Non-pigmented ciliary epithelial cell (primary cell): ENCODE results near the gene LDHAL6A.

Source experiments
- DNase-seq: peaks from one replicate; pipeline ENCODE4 v3.0.0-alpha.2; 2010; ENCODE audit warnings: low read depth

LDHAL6A gene

DNA sequence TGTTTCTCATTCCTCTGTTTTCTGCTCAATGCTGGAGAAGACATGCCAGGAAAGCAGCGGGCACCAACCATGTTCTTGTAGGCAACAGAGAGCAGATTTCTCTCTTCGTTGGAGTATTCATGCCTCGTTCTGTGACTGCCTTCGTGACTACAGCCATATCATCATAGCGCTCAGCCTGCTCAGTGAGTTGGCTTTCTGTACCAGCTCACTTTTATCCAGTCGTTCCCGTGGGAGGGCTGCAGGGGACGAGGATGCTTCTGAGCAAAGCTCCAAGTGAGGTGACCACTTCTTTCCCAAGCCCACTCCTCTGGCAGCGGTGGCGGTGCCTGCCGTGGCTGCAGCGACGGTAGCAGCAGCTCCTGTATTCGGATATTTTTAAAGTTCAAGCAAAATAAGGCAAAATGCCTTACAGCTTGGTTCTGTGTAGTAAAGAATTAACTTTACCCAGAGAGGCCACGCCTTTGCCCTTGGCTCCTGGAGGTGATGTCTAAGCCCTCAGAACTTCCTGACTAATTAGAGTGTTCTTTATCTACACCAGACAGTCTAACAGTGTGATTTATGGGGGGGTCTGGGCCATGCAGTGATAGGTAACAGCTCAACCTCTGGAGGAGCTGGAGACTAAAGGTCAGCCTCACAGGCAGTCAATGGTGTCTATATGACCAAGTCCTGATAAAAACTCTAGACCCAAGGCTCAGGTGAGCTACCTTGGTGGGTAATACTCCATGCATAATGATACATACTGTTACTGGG is 35.3 kb downstream of the LDHAL6A start:
- no peak for DNase-seq

DNA sequence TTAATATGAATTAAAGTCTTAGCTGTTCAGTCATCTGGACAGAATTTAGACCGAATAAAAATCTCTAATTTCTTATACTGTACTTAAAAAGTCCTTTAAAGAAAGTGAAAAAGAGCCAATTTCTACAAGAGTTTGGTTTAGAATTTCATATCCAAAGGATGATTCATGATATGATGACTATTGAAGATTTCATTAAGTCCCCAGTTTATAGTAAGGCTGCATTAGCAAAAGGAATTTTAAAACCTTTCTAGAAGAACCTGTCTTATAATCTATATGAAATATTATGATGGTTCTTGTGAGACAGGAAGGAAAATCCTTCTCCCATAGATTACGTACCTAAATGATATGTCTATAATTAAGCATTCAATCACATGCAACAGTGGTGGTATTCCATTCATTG is 36.3 kb downstream of the LDHAL6A start:
- DNase-seq: no peak

GRCh38 chr11:18492888-18493287 is 37.2 kb downstream of the LDHAL6A start:
- no peak for DNase-seq

DNA sequence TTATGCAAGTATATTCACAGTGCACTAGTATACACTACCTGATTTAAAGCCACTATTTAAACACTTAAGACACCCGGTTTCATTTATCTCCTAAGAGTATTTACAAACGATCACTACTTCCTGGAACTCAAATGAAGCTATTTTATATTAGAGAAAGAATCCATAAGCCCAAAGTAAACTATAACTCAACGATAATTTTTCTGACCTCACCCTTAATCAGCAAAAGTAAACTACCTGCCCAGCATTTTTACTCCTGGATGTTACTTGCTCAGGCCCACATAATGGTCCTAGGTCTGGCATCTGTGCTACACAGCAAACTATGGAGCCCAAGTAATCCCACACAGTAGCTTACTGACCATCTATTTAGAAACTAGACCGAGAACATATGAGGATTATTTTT is 37.7 kb downstream of the LDHAL6A start:
- DNase-seq: no peak

DNA sequence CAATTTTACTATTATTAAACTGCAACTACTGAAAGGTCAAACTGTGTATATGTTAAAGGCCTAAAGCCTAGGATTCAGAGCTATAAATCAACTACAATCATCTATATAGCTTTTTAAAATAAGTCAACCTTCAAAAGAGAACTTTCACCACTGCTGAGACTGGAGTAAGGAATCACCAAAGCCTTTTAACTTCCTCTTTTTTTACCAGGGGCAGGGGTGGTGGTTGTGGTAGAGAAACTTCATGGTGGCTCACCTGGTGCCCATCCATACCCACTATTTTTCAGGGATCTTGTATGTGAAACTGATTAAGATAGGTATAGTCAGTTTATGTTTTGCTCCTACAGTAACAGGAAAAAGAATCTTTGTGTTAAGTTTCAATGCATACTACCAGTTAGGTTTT is 39.6 kb downstream of the LDHAL6A start:
- no peak for DNase-seq

GRCh38 chr11:18495703-18496102 is 40.0 kb downstream of the LDHAL6A start:
- DNase-seq: no peak

DNA sequence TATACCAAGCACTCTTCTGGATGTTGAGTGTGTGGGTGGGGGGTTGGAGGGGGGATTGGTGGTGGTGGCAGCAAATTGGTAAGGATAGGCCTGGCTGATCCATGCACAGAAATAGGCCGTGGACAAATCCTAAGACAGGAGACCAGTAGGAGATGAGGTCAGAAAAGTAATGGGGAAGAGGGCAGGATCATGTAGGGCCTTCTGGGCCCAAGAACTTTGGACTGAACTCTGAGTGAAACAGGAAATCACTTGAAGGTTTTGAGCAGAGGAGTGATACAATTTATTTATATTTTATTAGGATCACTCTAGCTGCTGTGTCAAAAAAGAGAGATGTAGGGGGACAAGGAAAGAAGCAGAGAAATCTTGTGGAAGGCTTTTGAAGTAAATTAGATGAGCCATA is 42.4 kb downstream of the LDHAL6A start:
- no peak for DNase-seq

DNA sequence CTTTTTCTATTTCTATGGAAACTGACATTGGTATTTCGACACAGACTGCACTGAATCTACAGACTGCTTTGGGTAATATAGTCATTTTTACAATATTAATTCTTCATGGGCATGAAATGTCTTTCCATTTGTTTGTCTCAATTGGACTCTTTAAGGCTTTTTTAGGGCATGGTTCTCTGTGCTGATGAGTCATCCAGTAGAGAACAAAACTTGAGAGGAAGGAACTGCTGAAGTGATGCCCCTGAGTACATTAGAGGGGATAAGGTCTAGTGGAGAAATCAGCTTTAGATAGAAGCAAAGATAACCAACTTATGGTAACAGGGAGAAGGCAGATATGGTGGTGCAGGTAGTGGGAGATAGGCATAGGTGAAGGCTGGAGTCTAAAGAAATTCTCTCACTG is 46.0 kb downstream of the LDHAL6A start:
- DNase-seq: no peak

DNA sequence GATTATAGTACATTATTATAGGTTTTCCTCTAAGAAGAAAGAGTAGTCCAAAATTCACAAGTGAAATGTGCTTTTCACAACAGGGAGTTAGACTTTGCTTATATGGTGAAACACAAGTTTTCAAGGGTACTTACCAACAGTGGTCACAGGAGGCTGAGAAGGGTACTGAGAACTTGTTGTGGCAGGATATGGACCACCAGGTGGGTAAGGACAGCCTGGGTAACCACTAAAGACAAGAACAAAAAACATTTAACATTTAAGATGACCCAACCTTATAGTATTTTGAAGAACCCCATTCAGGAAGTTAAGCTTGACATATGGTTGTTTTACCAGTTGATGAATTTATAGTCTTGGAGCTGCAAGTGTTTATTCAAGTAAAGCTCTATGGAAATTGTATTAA is 46.7 kb downstream of the LDHAL6A start:
- DNase-seq: no peak

DNA sequence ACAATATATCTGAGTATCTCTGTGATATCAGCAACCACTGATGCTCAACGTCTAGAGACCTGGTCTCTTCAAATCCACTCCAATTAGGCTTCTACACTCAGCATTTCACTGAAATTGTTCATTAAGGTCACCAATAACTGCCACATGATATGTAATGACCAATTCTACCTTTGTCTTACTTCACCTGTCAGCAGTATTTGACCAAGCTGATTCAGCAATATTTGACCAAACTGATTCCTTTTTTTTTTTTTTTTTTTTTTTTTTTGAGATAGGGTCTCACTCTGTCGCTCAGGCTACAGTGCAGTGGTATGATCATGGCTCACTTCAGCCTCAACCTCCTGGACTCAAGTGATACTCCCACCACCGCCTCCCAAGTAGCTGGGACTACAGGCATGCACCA is 65.5 kb downstream of the LDHAL6A start:
- DNase-seq: no peak

DNA sequence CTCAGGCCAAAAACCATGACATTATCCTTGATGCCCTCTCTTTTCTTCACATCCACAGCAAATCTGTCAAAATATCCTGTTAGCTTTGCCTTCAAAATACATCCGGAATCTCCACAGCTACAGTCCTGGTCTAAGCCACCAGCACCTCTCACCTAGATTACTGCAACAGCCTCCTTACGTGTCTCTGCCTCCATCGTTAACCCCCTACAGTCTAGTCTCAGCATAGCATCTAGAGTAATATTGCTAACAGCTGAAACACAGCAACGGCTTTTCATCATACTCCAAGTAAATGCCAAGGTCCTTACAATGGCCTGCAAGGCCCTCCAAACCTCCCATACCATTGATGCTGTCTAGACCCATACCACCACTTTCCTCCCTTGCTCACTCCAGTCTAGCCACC is 66.7 kb downstream of the LDHAL6A start:
- DNase-seq: no peak

DNA sequence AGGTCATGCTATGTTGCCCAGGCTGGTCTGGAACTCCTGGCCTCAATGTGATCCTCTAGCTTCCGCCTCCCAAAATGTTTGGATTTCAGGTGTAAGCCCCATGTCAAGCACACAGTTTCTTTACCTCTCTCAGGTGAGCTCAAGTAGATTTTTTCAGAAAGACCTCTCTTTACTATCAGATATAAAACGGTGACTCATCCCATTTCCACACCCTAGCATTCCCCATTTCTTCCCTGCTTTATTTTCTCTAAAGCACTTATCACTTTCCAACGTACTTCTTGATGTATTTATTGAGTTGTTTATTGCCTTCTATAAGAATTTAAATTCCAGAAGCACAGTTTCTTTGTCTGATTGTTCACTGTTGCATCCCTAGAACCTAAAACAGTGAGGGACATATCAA is 67.4 kb downstream of the LDHAL6A start:
- no peak for DNase-seq

DNA sequence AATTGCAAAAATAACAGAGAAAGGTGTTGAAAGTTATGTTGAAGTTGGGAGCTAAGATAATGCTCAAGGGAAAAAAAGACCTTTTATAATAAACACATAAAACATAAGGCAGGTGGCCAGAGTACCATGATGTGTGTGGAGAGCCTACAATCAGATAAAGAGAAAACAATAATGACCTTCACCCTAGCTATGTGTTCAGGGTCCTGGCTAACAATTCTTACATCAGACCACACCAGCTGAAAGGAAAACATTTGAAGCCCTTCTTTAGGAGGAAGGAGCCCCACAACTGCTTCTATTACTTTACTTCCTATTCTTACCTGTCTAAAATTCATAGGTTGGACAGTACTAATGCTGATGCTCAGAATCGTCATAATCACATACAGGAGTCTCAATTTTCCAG is 68.6 kb downstream of the LDHAL6A start:
- DNase-seq: no peak

- no peak for DNase-seq
Measured at GRCh38 chr11:18526130-18526520, 70.5 kb downstream of the LDHAL6A start.

- peak; percentile 59 for DNase-seq
Measured at GRCh38 chr11:18526521-18527296, 71.1 kb downstream of the LDHAL6A start, which contains the start of gene TSG101. Gene TSG101, minus strand, starts transcription at chr11:18526942. Its CDS starts 126 bp downstream, at chr11:18526816.

DNA sequence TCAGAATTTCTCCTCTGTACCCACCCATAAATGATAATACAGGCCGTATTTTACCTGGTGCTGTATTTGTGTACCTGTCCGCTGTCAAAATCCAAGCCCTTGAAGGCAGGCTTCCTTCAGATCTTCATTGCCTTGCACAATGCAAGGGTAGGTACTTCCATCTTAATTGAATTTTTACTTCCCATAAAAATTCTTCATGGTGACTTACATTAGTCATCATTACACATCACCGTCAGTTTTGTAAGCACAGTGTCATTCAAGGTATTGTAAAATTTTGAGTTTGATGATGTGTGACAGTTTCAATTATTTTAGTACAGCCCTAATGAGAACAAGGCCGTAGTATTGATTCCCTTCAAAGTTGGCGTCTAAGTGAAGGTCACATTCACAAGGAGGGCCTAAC is 71.9 kb downstream of the LDHAL6A start:
- no peak for DNase-seq
